ENCODE results near the gene DDI2. TPM values are rescaled to one million over a fixed set of nuclear protein-coding genes. Genes with fewer than 3 reads are reported as not detected.

The DDI2 gene
- polyA plus RNA-seq, 1 experiment = 7.8 TPM

GRCh38 chr1:15633756-15634420, 16.6 kb downstream of the DDI2 start:
- Histone ChIP-seq H3K4me3 (ENCODE audit: low read depth, low read length) (no peak overlapping the region), H3K9me3 (ENCODE audit: control insufficient read depth, insufficient read depth, low read length) (no peaks in the 10 kb centered on the region), H3K27ac (ENCODE audit: low read depth, low read length) (no peak overlapping the region), H3K27me3 (ENCODE audit: control insufficient read depth, insufficient read depth, low read length) (no peaks in the 10 kb centered on the region)
- ChIA-PET CTCF (interaction anchor here (0.6 kb wide), 1 partner anchor 55 kb away, joined by 3 read pairs; no protein-coding TSS in a partner anchor), POLR2A (no interaction called here)
- no peak for DNase-seq (ENCODE audit: low read depth, low spot score)
- TF ChIP-seq CTCF (IDR thresholded peaks at IDR 0.05; ENCODE audit: low read depth, low read length) = no peak

DNA sequence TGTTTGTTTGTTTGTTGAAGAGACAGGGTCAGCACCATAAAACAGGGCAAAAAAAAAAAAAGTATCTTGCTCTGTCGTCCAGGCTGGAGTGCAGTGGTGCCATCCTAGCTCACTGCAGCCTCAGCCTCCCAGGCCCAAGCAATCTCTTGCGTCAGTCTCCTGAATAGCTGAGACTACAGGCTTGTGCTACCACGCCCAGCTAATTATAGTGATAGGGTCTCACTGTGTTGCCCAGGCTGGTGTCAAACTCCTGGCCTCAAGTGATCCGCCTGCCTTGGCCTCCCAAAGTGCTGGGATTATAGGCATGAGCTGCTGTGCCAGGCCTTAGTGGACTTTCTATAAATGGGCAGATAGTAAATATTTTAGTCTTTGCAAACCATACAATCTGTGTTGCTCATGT, 19.2 kb downstream of the DDI2 start:
- POLR2A ChIA-PET = no interaction called here
- CTCF ChIA-PET = no interaction called here
- Histone ChIP-seq H3K27ac (ENCODE audit: low read depth, low read length) (no peak overlapping the region), H3K9me3 (ENCODE audit: control insufficient read depth, insufficient read depth, low read length) (no peaks in the 10 kb centered on the region), H3K27me3 (ENCODE audit: control insufficient read depth, insufficient read depth, low read length) (no peaks in the 10 kb centered on the region), H3K4me3 (ENCODE audit: low read depth, low read length) (no peak overlapping the region)
- TF ChIP-seq CTCF (IDR thresholded peaks at IDR 0.05; ENCODE audit: low read depth, low read length) = no peak
- DNase-seq (ENCODE audit: low read depth, low spot score) = no peak

DNA sequence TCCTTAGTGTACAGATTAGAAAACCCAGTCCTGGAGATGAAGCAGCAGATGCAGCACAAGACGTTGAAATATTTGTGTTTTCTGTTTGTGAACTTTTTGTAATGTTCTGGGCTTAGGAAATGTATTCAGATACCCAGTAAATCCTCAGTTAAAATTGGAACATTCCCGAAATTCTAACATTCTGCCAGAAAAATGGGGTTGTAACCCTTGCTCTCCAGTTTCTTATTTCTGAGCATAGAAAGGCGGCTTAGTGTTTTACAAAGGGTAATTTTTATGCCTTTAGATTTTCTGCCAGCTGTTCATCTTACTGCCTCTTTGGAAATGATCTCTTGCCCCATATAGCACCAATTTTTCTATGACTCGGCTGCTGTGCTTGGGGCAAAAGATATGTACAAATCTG, 20.6 kb downstream of the DDI2 start:
- no peak overlapping the region for H3K27ac ChIP-seq (ENCODE audit: low read depth, low read length)
- no peaks in the 10 kb centered on the region for H3K27me3 ChIP-seq (ENCODE audit: control insufficient read depth, insufficient read depth, low read length)
- CTCF ChIA-PET = no interaction called here
- TF ChIP-seq CTCF (IDR thresholded peaks at IDR 0.05; ENCODE audit: low read depth, low read length) = no peak
- no peak for DNase-seq (ENCODE audit: low read depth, low spot score)
- POLR2A ChIA-PET = no interaction called here
- no peak overlapping the region for H3K4me3 ChIP-seq (ENCODE audit: low read depth, low read length)
- no peaks in the 10 kb centered on the region for H3K9me3 ChIP-seq (ENCODE audit: control insufficient read depth, insufficient read depth, low read length)

DNA sequence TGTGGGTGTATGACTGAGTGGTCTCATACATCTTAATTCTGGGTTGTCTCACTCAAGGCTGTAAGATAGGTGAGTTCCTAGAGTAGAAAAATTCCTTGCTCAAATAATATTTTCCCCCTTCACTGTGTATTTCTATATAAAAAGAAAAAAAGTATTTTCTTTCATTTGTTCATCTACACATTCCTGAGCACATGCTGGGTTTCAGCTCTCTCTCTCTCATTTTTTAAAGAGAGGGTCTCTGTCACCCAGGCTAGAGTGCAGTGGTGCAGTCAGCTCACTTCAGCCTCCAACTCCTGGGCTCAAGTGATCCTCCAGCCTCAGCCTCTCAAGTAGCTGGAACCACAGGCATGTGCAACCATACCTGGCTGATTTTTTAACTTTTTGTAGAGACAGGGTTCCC, 22.0 kb downstream of the DDI2 start:
- no peak for DNase-seq (ENCODE audit: low read depth, low spot score)
- H3K9me3 ChIP-seq (ENCODE audit: control insufficient read depth, insufficient read depth, low read length) = no peaks in the 10 kb centered on the region
- POLR2A ChIA-PET = no interaction called here
- CTCF ChIA-PET = no interaction called here
- H3K27ac ChIP-seq (ENCODE audit: low read depth, low read length) = no peak overlapping the region
- no peaks in the 10 kb centered on the region for H3K27me3 ChIP-seq (ENCODE audit: control insufficient read depth, insufficient read depth, low read length)
- no peak for TF ChIP-seq CTCF (IDR thresholded peaks at IDR 0.05; ENCODE audit: low read depth, low read length)
- H3K4me3 ChIP-seq (ENCODE audit: low read depth, low read length) = no peak overlapping the region

GRCh38 chr1:15639931-15640330, 22.7 kb downstream of the DDI2 start:
- H3K4me3 ChIP-seq (ENCODE audit: low read depth, low read length) = no peak overlapping the region
- TF ChIP-seq CTCF (IDR thresholded peaks at IDR 0.05; ENCODE audit: low read depth, low read length) = no peak
- H3K27me3 ChIP-seq (ENCODE audit: control insufficient read depth, insufficient read depth, low read length) = no peaks in the 10 kb centered on the region
- no peaks in the 10 kb centered on the region for H3K9me3 ChIP-seq (ENCODE audit: control insufficient read depth, insufficient read depth, low read length)
- DNase-seq (ENCODE audit: low read depth, low spot score) = no peak
- H3K27ac ChIP-seq (ENCODE audit: low read depth, low read length) = no peak overlapping the region
- ChIA-PET CTCF (no interaction called here), POLR2A (no interaction called here)
